Nephron (organoid): ENCODE results near the gene SH2D5.
A peak's percentile ranks its signal among the peaks of the same experiment; 100 is the strongest.

Experiments
- H3K27ac Mint-ChIP-seq, 3 experiments: 2 replicates each; pipeline ENCODE4 v1.8.0; 2020; ENCODE audit warnings: mixed read lengths in 3 of 3, mild to moderate bottlenecking in 2 of 3, moderate library complexity in 1 of 3
- H3K27me3 Mint-ChIP-seq: 2 replicates; pipeline ENCODE4 v1.8.0; 2021; ENCODE audit warnings: low read depth, mild to moderate bottlenecking, moderate library complexity, mixed read lengths
- H3K36me3 Mint-ChIP-seq: 2 replicates; pipeline ENCODE4 v1.8.0; 2020; ENCODE audit warnings: low read depth, mixed read lengths
- H3K4me1 Mint-ChIP-seq: 2 replicates; pipeline ENCODE4 v1.8.0; 2020; ENCODE audit warnings: mixed read lengths
- H3K4me3 Mint-ChIP-seq, 3 experiments: 2 replicates each; pipeline ENCODE4 v1.8.0; 2020; ENCODE audit warnings: mild to moderate bottlenecking in 3 of 3, mixed read lengths in 3 of 3, moderate library complexity in 2 of 3
- H3K9me3 Mint-ChIP-seq: 2 replicates; pipeline ENCODE4 v1.8.0; 2020; ENCODE audit warnings: mixed read lengths
- CTCF ChIP-seq, 3 experiments: fragments of 200-600 bp; sonication (generic); IDR thresholded peaks; one replicate each; pipeline ENCODE4 v1.5.0; 2021; ENCODE audit warnings: antibody characterized with exemption in 3 of 3; ENCODE audit not compliant: unreplicated experiment in 3 of 3

SH2D5 gene

GRCh38 chr1:20723537-20724363 lies 8.8 kb downstream of the SH2D5 start:
- H3K27me3 Mint-ChIP-seq: peaks cover 50% of the 10 kb centered on the region
- H3K27ac Mint-ChIP-seq: no peak overlapping the region
- H3K4me1 Mint-ChIP-seq: no peaks in the 10 kb centered on the region
- H3K4me3 Mint-ChIP-seq: no peak overlapping the region
- no peaks in the 10 kb centered on the region for H3K36me3 Mint-ChIP-seq
- no peak for TF ChIP-seq CTCF (IDR thresholded peaks at IDR 0.05; ENCODE audit: unreplicated experiment in 3 of 3)
- H3K9me3 Mint-ChIP-seq: no peaks in the 10 kb centered on the region

- Mint-ChIP-seq H3K4me1 (no peaks in the 10 kb centered on the region), H3K27ac (no peak overlapping the region), H3K4me3 (no peak overlapping the region), H3K27me3 (peaks cover 50% of the 10 kb centered on the region), H3K36me3 (no peaks in the 10 kb centered on the region), H3K9me3 (no peaks in the 10 kb centered on the region)
- no peak for TF ChIP-seq CTCF (IDR thresholded peaks at IDR 0.05; ENCODE audit: unreplicated experiment in 3 of 3)
Observed at GRCh38 chr1:20723159-20723536, 9.4 kb downstream of the SH2D5 start.

GRCh38 chr1:20721117-20722061 lies 11.1 kb downstream of the SH2D5 start:
- TF ChIP-seq CTCF (IDR thresholded peaks at IDR 0.05; ENCODE audit: unreplicated experiment in 3 of 3): no peak
- H3K4me1 Mint-ChIP-seq: no peaks in the 10 kb centered on the region
- H3K27ac Mint-ChIP-seq: no peak overlapping the region
- H3K9me3 Mint-ChIP-seq: no peaks in the 10 kb centered on the region
- peak overlapping the region in 1 of 3 experiments; percentile 24 for H3K4me3 Mint-ChIP-seq
- peaks cover 50% of the 10 kb centered on the region for H3K27me3 Mint-ChIP-seq
- H3K36me3 Mint-ChIP-seq: no peaks in the 10 kb centered on the region

- H3K9me3 Mint-ChIP-seq: no peaks in the 10 kb centered on the region
- H3K4me1 Mint-ChIP-seq: no peaks in the 10 kb centered on the region
- no peaks in the 10 kb centered on the region for H3K36me3 Mint-ChIP-seq
- TF ChIP-seq CTCF (IDR thresholded peaks at IDR 0.05; ENCODE audit: unreplicated experiment in 3 of 3): no peak
- peaks cover 54% of the 10 kb centered on the region for H3K27me3 Mint-ChIP-seq
- H3K27ac Mint-ChIP-seq: no peak overlapping the region
- H3K4me3 Mint-ChIP-seq: no peak overlapping the region
Observed at GRCh38 chr1:20720631-20721091, 11.8 kb downstream of the SH2D5 start.

GRCh38 chr1:20719871-20720620 lies 12.5 kb downstream of the SH2D5 start:
- H3K4me3 Mint-ChIP-seq: peak overlapping the region in 2 of 3 experiments; percentile 50 to 76
- H3K9me3 Mint-ChIP-seq: no peaks in the 10 kb centered on the region
- H3K36me3 Mint-ChIP-seq: no peaks in the 10 kb centered on the region
- H3K27ac Mint-ChIP-seq: no peak overlapping the region
- no peaks in the 10 kb centered on the region for H3K4me1 Mint-ChIP-seq
- H3K27me3 Mint-ChIP-seq: peaks cover 54% of the 10 kb centered on the region
- no peak for TF ChIP-seq CTCF (IDR thresholded peaks at IDR 0.05; ENCODE audit: unreplicated experiment in 3 of 3)
